SW480 (cell line): ENCODE results near the gene PDAP1.
"Not testable (repeated sequence)": the region's sequence is repeated elsewhere in the genome, so short reads cannot be mapped to it uniquely, and the experiment has no call there.

Experiments used
- DNase-seq: peaks from one replicate; pipeline ENCODE4 v3.0.0-alpha.2; 2016; ENCODE audit warnings: low spot score

PDAP1 gene, protein sequence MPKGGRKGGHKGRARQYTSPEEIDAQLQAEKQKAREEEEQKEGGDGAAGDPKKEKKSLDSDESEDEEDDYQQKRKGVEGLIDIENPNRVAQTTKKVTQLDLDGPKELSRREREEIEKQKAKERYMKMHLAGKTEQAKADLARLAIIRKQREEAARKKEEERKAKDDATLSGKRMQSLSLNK

DNA sequence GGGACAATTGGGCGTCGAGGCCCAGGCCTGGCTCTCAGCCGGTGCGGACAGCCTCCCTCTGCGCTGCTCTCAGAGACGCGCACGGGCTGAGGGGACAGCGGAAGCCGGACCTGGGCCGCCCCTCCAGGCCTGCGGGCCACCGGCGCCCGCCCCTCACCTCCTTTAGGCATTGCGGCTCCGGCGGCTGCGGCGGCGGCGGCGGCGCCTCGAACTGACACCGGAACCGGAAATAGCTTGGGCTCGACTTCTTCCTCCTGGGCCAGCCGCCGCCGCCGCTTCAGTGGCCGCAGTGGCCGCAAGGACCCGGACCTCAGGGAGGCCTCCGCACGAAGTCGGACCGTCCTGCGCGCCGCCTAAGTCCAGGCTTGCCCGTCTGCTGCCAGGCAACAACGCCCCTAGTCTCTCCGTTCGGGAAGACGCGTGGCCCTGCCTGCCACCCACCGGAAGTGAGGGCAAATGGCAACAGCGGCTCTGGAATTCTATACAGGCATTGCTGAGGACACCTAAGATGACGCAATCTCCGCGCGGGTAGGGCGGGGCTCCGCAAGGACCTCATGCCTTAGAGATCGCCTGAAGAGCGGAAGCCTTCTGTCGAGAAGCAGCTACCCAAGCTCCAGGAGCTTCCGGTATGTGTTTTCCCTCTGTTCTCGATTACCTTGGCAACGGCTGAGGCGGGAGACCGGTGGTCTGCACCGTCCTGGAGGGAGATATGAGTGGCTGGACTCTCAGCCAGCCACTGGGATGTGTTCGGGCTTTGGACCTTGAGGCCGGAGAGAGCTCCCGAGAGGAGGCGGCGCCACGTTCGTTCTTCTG is at the start of gene PDAP1, which contains the start of gene BUD31:
Gene PDAP1 (minus strand): TSS at position 219 of the 813 bp plus-strand sequence. CDS start 49 bp downstream, at position 170.
Gene BUD31 (plus strand): TSS at position 591 of the 813 bp plus-strand sequence. CDS start 2,124 bp downstream, outside the sequence.
- DNase-seq, result peak; percentile 98

DNA sequence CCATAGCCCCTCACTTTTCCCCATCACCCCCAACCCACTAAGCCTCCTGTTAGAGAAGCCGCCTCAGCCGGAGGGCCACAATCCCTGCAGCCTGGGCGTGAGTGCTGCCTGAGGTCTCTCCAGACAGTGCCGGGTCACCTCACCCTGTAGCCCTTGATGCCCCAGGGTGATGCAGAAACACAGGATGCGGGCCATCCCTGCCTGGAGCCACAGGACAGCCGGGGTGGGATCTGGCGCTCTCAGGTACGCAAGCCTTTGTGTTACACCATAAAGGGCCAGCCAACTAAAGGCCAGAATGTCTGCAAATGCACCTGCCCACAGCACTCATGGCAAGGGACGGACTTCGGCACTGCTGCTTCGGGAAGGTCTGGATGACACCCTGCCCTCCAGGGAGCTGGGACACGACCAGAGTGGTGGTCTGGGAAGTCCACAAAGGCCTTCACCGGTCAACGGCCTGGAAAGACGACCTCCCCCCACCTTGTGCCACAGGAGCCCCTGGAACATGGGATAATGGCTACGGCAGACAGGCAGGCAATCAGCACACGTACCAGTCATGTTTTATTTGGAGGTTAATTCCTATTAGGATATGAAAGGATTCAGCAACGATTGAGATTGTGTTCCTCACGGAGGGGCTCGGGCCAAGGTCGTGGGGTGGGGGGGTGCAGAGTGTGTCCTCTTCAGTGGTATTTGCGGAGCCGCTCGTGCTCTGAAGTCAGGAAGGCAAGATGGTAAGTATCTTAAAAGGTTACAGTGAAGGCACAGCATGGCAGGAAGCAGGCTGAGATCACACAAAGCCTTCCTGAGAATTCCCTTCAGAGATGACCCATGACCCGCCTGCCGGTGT is 49.5 kb upstream of the PDAP1 start:
- DNase-seq, result no peak

DNA sequence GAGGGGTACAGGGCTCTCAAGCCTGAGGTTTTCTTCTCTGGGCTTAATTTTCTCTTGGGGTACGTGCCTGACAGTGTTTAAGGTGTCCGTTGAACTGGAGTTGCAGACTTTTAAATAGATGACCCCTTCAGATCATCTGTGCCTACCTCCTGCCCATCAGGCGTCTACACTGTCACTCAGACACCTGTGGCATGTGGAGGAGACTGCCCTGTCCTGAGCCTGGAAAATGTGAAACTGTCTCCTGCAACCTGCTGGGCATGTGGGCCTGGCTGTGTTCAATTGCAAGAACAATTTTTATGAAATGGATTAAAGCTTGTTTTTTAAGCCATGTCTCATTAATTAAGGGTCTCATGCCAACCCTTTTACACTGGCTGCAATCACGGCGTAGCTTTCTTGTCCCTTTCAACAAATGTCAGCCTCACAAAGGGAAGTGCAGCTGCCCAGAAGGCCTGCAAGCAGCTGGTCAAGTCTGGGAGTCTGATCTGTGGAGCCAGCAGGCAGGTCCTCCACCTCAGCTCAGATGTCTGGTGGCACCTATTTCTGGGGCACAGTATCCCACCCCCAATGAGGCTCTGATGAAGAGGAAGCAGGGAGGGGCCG is 48.8 kb upstream of the PDAP1 start:
- DNase-seq, result no peak

DNA sequence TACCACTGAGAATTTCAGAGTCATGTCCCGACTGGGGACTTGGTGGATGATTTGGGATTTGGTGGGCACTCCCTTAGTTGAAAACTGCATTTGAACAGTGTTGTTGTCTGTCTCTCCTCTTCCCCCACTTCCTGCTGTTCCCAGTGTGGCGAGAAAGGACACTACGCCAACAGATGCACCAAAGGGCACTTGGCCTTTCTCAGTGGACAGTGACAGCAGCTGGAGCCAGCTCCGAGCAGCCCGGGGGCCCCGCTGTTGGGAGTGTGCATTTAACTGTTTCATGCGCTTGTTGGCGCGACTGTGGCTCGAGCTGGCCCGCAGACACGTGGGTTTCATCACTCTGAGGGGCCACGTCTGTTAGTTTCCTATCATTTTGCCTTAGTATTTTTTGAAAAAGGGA is 47.9 kb upstream of the PDAP1 start:
- no peak for DNase-seq

DNA sequence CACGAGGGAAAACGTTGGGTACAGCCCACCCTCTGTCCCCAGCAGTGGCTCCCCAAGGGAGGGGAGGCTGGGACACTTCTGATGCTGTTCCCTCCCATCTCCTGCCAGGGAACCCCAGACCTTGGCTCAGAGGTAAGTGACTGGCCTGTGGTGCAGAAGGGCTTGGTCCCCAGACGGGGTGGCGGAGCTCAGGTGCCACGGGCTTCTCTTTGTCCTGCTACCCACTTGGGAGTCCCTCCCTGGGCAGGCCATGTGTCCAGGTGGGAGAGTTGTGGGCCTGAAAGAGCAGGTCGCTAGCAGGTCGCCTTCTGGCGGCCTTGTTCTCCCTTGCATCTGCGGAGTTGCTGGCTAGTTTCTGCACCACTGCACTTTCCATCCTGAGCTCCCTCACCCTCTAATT is 47.5 kb upstream of the PDAP1 start:
- no peak for DNase-seq

DNA sequence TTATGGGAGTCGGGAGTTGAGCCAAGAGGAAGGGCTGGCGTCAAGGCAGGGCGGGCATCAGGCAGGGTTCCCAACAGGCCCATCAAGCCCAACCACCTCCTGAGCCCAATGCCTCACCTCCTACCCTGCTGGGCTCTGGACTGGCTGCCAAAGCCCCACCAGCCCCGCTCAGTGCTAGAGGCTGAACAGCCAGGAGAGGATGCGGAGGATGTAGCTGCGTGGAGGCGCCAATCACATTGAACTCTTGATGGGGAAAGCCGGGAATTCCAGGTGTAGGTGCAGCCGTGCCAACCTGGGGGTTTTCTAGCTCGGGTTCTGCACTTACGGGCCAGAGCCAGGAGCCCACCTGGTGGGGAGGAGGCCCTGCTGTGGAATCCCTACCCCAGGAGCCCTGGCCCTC is 44.7 kb upstream of the PDAP1 start:
- no peak for DNase-seq

DNA sequence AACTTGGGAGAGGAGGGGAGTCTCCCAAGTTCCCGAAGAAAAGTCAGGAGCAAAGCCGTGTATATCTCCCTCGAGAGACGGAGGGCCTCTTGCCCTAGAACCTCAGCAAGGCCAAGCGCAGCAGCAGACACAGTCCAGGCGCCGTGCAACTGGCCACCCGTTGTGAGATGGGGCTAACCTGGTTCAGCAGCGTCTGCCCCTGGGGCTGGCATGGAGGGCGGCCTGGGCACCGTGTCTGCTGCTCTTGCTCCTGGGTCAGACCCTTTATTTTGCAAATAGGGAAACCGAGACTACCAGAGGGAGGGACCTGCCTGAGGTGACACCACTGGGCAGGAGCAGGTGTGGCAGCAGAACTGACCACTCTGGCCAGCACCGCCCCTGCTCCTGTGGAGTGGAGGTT is 44.1 kb upstream of the PDAP1 start:
- no peak for DNase-seq

DNA sequence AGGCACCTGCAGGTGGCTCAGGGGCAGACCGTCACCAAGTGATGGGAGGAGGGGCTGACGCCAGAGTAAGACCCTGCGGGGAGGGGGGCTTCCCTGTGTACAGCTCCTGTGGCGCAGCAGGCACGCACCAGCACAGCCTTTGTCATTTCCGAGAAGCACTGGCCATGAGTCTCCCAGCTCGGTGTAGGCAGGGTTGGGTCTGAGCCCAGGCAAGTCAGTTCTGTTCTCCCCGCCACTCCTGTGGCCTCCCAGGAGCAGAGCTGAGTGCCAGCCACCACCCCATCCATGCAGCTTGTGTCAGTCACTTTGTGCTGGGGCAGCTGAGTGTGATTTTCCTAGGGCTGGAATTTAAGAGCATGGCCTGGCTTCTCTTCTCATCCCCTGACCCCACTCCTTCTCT is 43.5 kb upstream of the PDAP1 start:
- DNase-seq, result no peak

DNA sequence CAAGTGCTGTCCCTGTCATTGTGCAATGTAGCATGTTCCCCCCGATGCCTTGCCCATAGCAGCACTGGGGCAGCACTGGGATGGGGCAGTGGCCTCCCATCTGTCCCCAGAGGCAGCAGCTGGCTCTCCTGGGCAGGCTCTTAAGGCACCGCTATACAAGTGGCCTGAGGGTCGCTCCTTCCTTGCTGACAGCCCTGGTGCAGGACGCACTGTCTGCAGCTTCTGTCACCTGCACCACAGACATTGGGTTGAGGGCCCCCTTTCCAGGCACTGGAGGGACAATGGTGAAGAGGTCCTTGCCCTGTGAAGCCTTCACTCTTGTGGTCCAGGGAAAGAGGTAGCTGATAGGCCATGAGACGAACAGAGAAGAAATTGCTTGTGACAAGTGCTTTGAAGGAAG is 40.9 kb upstream of the PDAP1 start:
- DNase-seq, result no peak

DNA sequence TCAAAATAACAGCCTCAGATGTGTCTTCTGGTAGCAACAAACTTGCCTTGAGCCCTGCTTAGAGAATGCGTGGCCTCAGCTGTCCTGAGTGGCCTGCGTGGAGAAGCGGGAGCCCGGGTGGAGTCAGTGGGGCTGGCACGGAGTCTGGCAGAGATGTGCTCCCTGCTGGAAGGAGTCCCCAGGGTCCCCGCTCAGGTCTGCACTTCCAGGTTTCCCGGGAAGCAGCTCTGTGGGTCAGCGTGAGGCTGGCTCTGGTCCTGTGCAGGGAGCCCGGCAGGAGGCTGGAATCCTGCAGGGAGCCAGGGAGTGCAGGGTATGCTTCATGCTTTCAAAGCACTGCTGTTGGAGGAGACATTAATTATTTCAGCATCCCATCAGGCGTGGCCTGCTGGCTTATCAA is 40.5 kb upstream of the PDAP1 start:
- no peak for DNase-seq

DNA sequence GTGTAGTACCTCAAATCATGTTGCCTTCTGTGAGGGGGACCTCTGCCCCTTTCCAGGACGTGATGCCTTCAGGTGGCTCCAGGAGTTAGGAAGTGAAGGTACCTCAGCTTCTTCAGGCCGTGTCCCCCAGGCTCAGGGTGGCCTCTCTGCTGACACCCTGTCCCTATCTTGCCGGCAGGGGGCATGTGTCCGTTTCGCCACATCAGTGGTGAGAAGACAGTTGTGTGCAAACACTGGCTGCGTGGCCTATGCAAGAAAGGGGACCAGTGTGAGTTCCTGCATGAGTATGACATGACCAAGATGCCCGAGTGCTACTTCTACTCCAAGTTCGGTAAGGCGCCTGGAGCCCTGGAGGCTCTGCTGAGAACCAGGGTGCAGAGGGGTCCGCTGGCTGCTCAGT is 39.5 kb upstream of the PDAP1 start:
- no peak for DNase-seq

DNA sequence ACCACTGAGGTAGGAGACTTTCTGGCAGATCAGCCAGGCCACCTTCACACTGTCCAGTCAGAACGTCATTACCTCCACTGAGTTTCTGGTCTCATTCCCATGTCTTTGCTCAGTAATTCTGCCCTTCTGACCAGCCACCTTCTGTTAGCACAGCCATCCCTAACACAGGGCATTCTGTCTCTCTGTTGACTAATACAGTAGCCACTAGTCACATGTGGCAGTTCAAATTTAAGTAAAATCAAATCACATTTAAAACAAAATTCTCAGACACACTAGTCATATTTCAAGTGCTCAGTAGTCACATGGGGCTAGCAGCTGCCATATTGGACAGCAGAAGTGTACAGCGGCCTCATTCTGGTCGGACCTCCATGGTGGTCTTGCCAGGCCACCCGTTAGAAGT is 37.7 kb upstream of the PDAP1 start:
- no peak for DNase-seq

DNA sequence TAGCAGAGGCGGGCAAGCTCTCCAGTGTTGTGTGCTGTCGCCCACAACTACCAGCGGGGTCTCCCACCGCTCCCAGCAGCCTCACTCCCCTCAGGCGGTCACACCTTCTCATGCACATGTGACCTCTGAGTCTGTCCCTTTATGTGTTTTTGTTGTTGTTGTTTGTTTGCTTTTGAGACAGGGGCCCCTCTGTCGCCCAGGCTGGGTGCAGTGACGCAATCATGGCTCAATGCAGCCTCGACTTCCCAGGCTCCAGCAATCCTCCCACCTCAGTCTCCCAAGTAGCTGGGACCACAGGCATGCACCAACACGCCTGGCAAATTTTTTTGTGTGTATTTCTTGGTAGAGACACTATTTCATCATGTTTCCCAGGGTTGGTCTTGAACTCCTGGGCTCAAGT is 31.8 kb upstream of the PDAP1 start:
- no peak for DNase-seq

DNA sequence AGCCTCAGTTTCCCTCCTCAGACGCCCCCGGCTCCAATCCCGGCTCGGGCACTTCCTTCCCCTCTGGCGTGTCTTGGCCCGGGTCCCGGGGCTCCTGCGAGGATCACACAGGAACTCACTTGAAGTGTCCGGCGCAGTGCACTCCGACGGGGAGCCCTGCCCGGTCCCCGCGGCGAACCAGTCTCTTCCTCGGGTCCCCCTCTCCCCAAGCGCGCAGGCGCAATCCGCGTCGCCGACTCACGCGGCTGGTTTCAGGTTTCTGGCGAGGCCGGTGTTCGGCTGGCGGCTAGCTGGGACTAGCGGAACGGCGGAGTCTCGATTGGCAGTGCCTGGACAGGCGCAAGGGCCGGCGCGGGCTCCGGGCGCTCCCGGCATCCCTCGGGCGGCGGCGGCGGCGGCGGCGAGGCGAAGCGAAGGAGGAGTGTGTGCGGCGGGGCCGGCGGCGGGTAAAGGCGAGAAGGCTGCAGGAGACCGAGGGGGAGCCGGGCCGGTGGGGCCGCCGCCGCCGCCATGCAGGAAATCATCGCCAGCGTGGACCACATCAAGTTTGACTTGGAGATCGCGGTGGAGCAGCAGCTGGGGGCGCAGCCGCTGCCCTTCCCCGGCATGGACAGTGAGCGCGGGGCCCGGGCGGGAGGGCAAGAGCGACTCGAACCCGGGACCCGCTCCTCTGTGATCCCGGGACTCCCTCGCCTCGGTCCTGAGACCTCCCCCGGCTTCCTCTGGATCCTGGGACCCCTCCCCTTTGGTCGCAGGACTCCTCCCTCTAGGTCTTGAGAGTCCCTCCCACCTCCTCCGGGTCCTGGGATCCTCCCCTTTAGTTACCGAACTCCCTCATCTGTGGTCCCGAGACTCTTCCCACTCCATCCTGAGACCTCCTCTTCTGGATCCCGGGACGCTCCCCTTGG is 30.4 kb upstream of the PDAP1 start, which contains the start of the genes CPSF4 and PTCD1:
Gene CPSF4 (plus strand): TSS at position 371 of the 908 bp plus-strand sequence. CDS start 140 bp downstream, at position 511.
Gene PTCD1 (minus strand): TSS at position 226 of the 908 bp plus-strand sequence. CDS start 3,556 bp downstream, outside the sequence.
- peak; percentile 99 for DNase-seq

DNA sequence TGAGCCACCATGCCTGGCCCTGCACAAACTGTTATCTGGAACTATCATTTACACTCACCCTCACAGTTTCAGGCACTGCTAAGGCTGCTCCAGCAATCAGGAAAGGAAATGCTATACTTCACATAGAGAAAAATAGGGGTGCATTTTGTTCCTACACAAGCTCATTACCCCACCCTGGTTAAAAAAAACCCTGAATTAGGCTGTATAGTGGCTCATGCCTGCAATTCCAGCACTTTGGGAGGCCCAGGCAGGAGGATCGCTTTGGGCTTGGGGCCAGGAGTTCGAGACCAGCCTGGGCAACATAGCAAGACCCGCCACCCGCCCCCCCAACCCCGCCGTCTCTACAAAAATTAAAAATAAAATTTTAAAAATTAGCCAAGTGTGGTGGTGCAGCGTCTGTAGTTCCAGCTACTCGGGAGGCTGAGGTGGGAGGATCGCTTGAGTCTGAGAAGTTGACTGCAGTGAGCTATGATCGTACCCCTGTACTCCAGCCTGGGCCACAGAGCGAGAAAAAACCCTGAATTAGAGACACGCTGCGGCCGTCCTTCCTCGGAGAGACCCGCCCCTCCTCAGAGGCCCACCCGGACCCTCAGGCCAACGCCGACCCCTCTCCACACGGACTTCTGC is 29.7 kb upstream of the PDAP1 start:
- DNase-seq, result no peak

DNA sequence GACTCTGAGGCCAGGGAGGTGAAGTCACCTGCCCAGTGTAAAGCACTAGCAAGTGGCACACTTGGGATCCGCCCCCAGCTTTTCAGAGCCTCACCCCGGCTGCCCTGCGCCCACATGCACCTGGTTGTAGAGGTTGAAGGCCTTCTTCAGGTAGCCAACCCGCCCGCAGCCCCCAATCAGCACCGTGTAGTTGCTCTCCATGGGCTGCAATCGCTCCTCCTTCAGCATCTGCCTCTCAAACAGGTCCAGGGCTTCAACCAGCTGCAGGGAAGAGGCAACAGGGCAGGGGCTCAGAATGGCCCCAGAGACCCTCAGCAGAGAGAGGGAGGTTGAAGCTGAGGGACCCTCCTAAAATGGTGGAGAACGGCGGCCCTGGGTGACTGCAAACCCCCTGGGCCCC is 24.8 kb upstream of the PDAP1 start:
- no peak for DNase-seq

DNA sequence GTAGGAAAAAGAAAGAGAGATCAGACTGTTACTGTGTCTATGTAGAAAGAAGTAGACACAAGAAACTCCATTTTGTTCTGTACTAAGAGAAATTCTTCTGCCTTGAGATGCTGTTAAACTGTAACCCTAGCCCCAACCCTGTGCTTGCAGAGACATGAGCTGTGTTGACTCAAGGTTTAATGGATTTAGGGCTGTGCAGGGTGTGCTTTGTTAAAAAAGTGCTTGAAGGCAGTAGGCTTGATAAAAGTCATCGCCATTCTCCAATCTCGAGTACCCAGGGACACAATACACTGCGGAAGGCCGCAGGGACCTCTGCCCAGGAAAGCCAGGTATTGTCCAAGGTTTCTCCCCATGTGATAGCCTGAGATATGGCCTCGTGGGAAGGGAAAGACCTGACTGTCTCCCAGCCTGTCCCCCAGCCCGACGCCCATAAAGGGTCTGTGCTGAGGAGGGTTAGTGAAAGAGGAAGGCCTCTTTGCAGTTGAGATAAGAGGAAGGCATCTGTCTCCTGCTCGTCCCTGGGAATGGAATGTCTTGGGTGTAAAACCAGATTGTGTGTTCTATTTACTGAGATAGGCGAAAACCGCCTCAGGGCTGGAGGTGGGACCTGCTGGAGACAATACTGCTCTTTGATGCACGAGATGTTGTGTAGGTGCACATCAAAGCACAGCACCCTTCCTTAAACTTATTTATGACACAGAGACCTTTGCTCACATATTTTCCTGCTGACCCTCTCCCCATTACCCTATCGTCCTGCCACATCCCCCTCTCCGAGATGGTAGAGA is 23.6 kb upstream of the PDAP1 start:
- not testable (repeated sequence) for DNase-seq

DNA sequence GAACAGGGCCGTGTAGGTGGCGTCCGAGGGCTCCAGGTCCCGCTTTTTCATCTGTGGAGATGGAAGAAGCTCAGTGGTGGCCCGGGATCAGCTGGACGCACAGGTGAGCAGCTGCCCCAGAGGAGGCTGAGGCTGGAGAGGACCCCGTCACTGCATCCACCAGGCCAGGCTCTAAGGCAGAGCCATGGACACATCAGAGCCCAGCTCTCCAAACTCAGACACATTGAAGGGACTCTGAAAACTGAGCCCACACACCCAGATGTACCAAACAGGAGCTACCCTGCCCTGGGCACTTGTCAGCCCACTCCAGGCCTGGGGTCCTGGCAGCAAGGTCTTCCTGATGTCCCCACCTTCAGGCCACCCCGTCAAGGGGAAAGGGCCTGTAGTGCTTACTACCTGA is 21.4 kb upstream of the PDAP1 start:
- no peak for DNase-seq

DNA sequence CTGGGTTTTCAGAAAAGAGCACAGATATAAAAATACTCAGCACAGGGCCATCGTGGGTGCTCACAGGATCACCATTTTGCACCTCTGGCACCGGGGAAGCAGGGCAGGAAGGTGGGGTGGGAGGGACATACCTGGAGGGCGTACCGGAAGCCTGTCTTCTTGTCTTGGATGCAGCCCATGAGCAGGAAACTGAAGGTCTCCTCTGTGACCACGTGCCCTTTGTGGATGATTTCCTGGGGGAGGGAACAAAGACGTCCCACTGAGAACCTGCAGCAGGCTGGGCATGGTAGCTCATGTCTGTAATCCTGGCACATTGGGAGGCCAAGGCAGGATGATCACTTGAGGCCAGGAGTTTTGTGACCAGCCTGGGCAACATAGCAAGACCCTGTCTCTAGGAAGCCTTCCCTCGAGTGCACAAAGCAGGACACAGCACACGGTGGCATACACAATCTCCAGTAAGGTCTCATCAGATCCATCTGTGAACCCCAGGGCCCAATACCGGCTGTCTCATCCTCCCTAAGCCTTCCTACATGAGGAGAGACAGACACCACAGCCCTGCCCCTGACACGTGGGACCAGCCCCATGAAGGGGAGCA is 20.7 kb upstream of the PDAP1 start:
- no peak for DNase-seq
